HG02852 (cell line): Measurements from ENCODE around the gene CKS1B.
A peak's percentile ranks its signal among the peaks of the same experiment; 100 is the strongest.

Experiments
- ATAC-seq: cut with Tn5 transposase; IDR thresholded peaks from one replicate; pipeline ENCODE4 v1.9.1; 2021; ENCODE audit warnings: mild to moderate bottlenecking, moderate library complexity; ENCODE audit not compliant: unreplicated experiment

Gene CKS1B

GRCh38 chr1:155000411-155000725, 25.9 kb downstream of the CKS1B start:
- ATAC-seq, result no peak

- peak; percentile 43 for ATAC-seq
Observed at GRCh38 chr1:155000726-155001424, 26.4 kb downstream of the CKS1B start.

- no peak for ATAC-seq
Observed at GRCh38 chr1:155001425-155001674, 26.9 kb downstream of the CKS1B start.

- peak; percentile 46 for ATAC-seq
Observed at GRCh38 chr1:155001675-155002463, 27.4 kb downstream of the CKS1B start.

GRCh38 chr1:155002464-155003226, 28.2 kb downstream of the CKS1B start, which contains the start of gene ZBTB7B:
TSS of gene ZBTB7B (plus strand) at chr1:155002802. CDS start at chr1:155014661, 11,859 bp downstream.
- no peak for ATAC-seq

- ATAC-seq, result no peak
Observed at GRCh38 chr1:155003227-155003765, 28.8 kb downstream of the CKS1B start.

GRCh38 chr1:155003766-155004351, 29.4 kb downstream of the CKS1B start:
- no peak for ATAC-seq

- ATAC-seq, result no peak
Observed at GRCh38 chr1:155004352-155005075, 30.0 kb downstream of the CKS1B start.

GRCh38 chr1:155005076-155006011, 30.9 kb downstream of the CKS1B start:
- no peak for ATAC-seq

GRCh38 chr1:155006601-155007101, 32.2 kb downstream of the CKS1B start:
- ATAC-seq, result no peak

- no peak for ATAC-seq
Observed at GRCh38 chr1:155007251-155007828, 32.9 kb downstream of the CKS1B start.

- no peak for ATAC-seq
Observed at GRCh38 chr1:155008015-155008941, 33.8 kb downstream of the CKS1B start.

- ATAC-seq, result no peak
Observed at GRCh38 chr1:155009221-155009711, 34.8 kb downstream of the CKS1B start.

GRCh38 chr1:155009742-155010141, 35.3 kb downstream of the CKS1B start:
- ATAC-seq, result no peak

GRCh38 chr1:155010211-155010918, 35.9 kb downstream of the CKS1B start:
- ATAC-seq, result no peak

GRCh38 chr1:155011004-155011416, 36.5 kb downstream of the CKS1B start:
- ATAC-seq, result no peak

GRCh38 chr1:155011437-155012025, 37.0 kb downstream of the CKS1B start:
- no peak for ATAC-seq
